HG03571 (cell line): ENCODE data around the gene ENPP5.

Source experiments
- ATAC-seq: cut with Tn5 transposase; IDR thresholded peaks from one replicate; pipeline ENCODE4 v1.9.1; 2021; ENCODE audit not compliant: unreplicated experiment

The ENPP5 gene

DNA sequence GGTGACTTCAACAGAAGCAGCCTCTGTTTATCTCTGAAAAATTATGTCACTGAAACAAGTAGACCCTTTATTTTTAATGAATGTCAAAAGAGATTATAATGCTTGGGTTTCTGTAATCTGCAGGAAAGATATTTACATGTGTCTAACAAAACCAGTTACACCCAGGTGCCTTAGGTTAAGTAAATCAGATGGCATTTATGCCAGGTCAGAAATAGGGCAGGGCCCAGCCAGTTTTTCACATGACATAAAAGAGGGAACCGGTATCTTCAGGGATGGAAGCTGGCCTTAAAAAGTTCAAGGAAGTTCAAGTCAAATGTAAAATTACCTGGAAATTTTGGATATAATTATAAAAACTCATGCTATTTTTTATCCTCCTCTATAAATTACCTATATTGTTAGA lies 55.1 kb downstream of the ENPP5 start:
- ATAC-seq: no peak

DNA sequence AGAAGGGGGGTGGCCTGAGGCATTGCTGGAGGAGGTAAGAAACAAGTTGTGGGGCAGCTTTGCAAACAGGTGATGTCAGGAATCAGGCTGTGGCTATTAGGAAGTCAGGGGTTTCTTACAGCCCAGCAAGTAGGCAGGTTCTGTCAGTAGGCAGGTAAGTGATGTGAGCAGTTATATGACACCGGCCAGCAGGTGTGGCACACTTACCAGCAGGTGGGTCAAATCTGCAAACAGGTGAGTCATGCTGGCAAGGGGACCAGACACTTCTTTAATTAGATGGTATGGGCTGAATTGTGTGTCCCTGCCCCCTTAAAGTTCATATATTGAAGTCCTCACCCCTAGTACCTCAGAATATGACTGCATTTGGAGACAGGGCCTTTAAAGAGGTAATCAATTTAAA lies 57.4 kb downstream of the ENPP5 start:
- ATAC-seq: no peak
